ENCODE results near the gene SLCO2A1. TPM values are rescaled to one million over a fixed set of nuclear protein-coding genes. Genes with fewer than 3 reads are reported as not detected.

Gene SLCO2A1
- total and polyA plus RNA-seq, 2 donors (not counting 1 experiment from before 2014, with no cell fraction given): under 0.01 to 0.12 TPM

DNA sequence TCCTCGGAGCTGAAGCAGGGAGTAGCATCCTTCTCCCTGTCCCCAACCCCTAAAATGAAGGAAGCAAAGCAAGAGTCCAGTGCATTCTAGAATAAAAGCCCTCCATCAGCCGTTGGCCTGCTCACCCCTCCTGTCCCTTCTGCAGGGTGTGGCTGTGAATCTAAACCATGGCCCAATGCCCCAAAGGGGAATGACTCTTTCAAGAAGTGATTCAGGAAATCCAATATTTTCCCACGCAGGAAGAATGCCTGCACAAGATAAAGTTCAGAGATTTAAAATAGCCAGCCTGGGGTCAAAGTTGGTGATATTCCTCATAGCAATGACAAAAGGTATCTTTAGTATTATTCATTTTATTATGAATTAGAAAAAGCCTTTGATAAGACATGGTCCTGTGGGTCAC is 38.5 kb downstream of the SLCO2A1 start:
- peak in 1 of 2 donors; percentile 27 for DNase-seq (ENCODE audit: low read depth in 2 of 2)
- Histone ChIP-seq H3K36me3 (ENCODE audit: control insufficient read depth, insufficient read depth, low read length) (no peaks in the 10 kb centered on the region), H3K9ac (ENCODE audit: insufficient read depth, low read length) (no peak overlapping the region), H3K4me2 (ENCODE audit: extremely low read depth, insufficient read depth, low read length) (no peak overlapping the region), H3K79me2 (ENCODE audit: control insufficient read depth, insufficient read depth, low read length) (no peaks in the 10 kb centered on the region), H4K20me1 (ENCODE audit: control insufficient read depth, extremely low read depth, insufficient read depth, low read length) (no peaks in the 10 kb centered on the region), H3K4me3 (replicated peaks in 1 of 4; ENCODE audit: control extremely low read depth in 1 of 4, insufficient read depth in 1 of 4, low read depth in 3 of 4, low read length in 4 of 4) (no peak overlapping the region), H2AFZ (ENCODE audit: low read length) (no peak overlapping the region), H3K4me1 (ENCODE audit: control insufficient read depth, extremely low read depth, insufficient read depth, low read length) (no peaks in the 10 kb centered on the region), H3K27ac (ENCODE audit: insufficient read depth, low read length) (no peak overlapping the region), H3K27me3 (ENCODE audit: control insufficient read depth, insufficient read depth, low read length) (peaks cover 7% of the 10 kb centered on the region), H3K9me3 (ENCODE audit: control insufficient read depth, insufficient read depth, low read depth, low read length) (no peaks in the 10 kb centered on the region)
- no peak for TF ChIP-seq CTCF (conservative IDR thresholded peaks at IDR 0.05 in 1 of 2, IDR thresholded peaks at IDR 0.05 in 1 of 2; ENCODE audit: low read depth in 1 of 2, low read length in 2 of 2)
- no peak for TF ChIP-seq EZH2 (IDR thresholded peaks at IDR 0.05; ENCODE audit: low read length, missing control alignments)

DNA sequence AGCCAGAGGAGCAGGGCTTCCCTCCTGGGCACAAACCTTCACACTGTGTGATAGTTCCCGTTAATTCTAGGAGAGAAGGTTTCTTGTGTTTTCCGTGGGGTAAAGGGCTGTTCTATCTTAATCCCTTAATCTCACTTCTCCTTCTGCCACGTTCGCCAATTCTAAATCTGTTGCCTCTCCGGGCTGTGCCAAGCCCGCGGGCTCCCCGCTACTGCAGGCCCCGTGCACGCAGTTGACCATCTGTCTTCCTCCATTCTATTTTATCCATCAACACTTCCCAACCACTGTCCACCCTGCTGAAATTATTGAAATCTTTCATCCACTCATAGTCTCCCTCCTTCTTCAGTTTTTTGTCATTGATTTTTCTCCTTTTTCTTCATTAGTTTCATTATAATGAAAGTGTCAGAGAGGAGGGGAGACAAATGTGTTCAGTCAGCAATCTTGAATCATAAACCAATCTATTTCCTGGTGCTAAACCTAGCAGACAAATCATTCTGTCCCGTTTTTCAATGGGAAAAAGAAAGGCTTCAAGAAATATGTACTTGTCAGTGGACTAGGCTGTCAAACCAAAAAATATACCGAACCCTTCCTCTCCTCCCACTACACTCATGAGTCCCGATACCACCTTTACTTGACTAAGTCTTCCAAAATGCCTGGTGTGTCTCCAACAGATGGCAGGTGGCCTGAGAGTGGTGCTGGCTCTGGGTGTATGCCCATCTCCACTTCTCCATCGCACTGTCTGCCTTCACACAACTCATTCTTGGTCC is 39.6 kb downstream of the SLCO2A1 start:
- Histone ChIP-seq H3K27ac (ENCODE audit: insufficient read depth, low read length) (no peak overlapping the region), H3K9ac (ENCODE audit: insufficient read depth, low read length) (no peak overlapping the region), H3K9me3 (ENCODE audit: control insufficient read depth, insufficient read depth, low read depth, low read length) (no peaks in the 10 kb centered on the region), H3K4me3 (replicated peaks in 1 of 4; ENCODE audit: control extremely low read depth in 1 of 4, insufficient read depth in 1 of 4, low read depth in 3 of 4, low read length in 4 of 4) (no peak overlapping the region), H3K27me3 (ENCODE audit: control insufficient read depth, insufficient read depth, low read length) (peaks cover 4% of the 10 kb centered on the region), H3K4me1 (ENCODE audit: control insufficient read depth, extremely low read depth, insufficient read depth, low read length) (no peaks in the 10 kb centered on the region), H3K4me2 (ENCODE audit: extremely low read depth, insufficient read depth, low read length) (no peak overlapping the region), H3K36me3 (ENCODE audit: control insufficient read depth, insufficient read depth, low read length) (no peaks in the 10 kb centered on the region), H2AFZ (ENCODE audit: low read length) (no peak overlapping the region), H3K79me2 (ENCODE audit: control insufficient read depth, insufficient read depth, low read length) (no peaks in the 10 kb centered on the region), H4K20me1 (ENCODE audit: control insufficient read depth, extremely low read depth, insufficient read depth, low read length) (no peaks in the 10 kb centered on the region)
- TF ChIP-seq CTCF (conservative IDR thresholded peaks at IDR 0.05 in 1 of 2, IDR thresholded peaks at IDR 0.05 in 1 of 2; ENCODE audit: low read depth in 1 of 2, low read length in 2 of 2): no peak
- no peak for DNase-seq (ENCODE audit: low read depth in 2 of 2)

- Histone ChIP-seq H3K4me2 (ENCODE audit: extremely low read depth, insufficient read depth, low read length) (no peak overlapping the region), H3K79me2 (ENCODE audit: control insufficient read depth, insufficient read depth, low read length) (no peaks in the 10 kb centered on the region), H3K36me3 (ENCODE audit: control insufficient read depth, insufficient read depth, low read length) (no peaks in the 10 kb centered on the region), H3K4me3 (replicated peaks in 1 of 4; ENCODE audit: control extremely low read depth in 1 of 4, insufficient read depth in 1 of 4, low read depth in 3 of 4, low read length in 4 of 4) (no peak overlapping the region), H2AFZ (ENCODE audit: low read length) (no peak overlapping the region), H3K27me3 (ENCODE audit: control insufficient read depth, insufficient read depth, low read length) (peaks cover 4% of the 10 kb centered on the region), H3K9me3 (ENCODE audit: control insufficient read depth, insufficient read depth, low read depth, low read length) (no peaks in the 10 kb centered on the region), H3K9ac (ENCODE audit: insufficient read depth, low read length) (no peak overlapping the region), H3K27ac (ENCODE audit: insufficient read depth, low read length) (no peak overlapping the region), H3K4me1 (ENCODE audit: control insufficient read depth, extremely low read depth, insufficient read depth, low read length) (no peaks in the 10 kb centered on the region), H4K20me1 (ENCODE audit: control insufficient read depth, extremely low read depth, insufficient read depth, low read length) (no peaks in the 10 kb centered on the region)
- TF ChIP-seq CTCF (conservative IDR thresholded peaks at IDR 0.05 in 1 of 2, IDR thresholded peaks at IDR 0.05 in 1 of 2; ENCODE audit: low read depth in 1 of 2, low read length in 2 of 2): no peak
- no peak for TF ChIP-seq EZH2 (IDR thresholded peaks at IDR 0.05; ENCODE audit: low read length, missing control alignments)
- no peak for DNase-seq (ENCODE audit: low read depth in 2 of 2)
These were observed 41.0 kb downstream of the SLCO2A1 start for GRCh38 chr3:133988631-133989161.

Measured in fibroblast of lung (primary cell).